Duodenal mucosa (tissue), 2 donors: ENCODE measurements around the gene MYL7.

Experiments used
- H3K27ac ChIP-seq: one replicate; pipeline ENCODE4 v1.7.0; 2013; ENCODE audit warnings: low read depth, low read length
- H3K27me3 ChIP-seq, 2 donors: one replicate each; pipeline ENCODE4 v1.7.0; 2013; ENCODE audit warnings: low read length in 2 of 2, control low read depth in 1 of 2; ENCODE audit not compliant: insufficient read depth in 2 of 2, control insufficient read depth in 1 of 2
- H3K36me3 ChIP-seq, 2 donors: one replicate each; pipeline ENCODE4 v1.7.0; 2013; ENCODE audit warnings: low read length in 2 of 2, control low read depth in 1 of 2; ENCODE audit not compliant: insufficient read depth in 2 of 2, control insufficient read depth in 1 of 2
- H3K4me1 ChIP-seq, 2 donors: one replicate each; pipeline ENCODE4 v1.7.0; 2013; ENCODE audit warnings: low read length in 2 of 2, control low read depth in 1 of 2; ENCODE audit not compliant: insufficient read depth in 2 of 2, control insufficient read depth in 1 of 2
- H3K4me3 ChIP-seq, 2 donors: one replicate each; pipeline ENCODE4 v1.7.0; 2013; ENCODE audit warnings: low read length in 2 of 2, low read depth in 1 of 2
- H3K9ac ChIP-seq, 2 donors: one replicate each; pipeline ENCODE4 v1.7.0; 2013; ENCODE audit warnings: low read length in 2 of 2, low read depth in 1 of 2
- H3K9me3 ChIP-seq, 2 donors: one replicate each; pipeline ENCODE4 v1.7.0; 2013; ENCODE audit warnings: low read length in 2 of 2, control low read depth in 1 of 2; ENCODE audit not compliant: control insufficient read depth in 1 of 2

Gene MYL7

GRCh38 chr7:44144968-44145478 lies 3.9 kb upstream of the MYL7 start:
- peaks cover 0 to 13% of the 10 kb centered on the region in 2 donors for H3K4me1 ChIP-seq
- H3K4me3 ChIP-seq: no peak overlapping the region
- H3K27me3 ChIP-seq: no peaks in the 10 kb centered on the region
- H3K9ac ChIP-seq: no peak overlapping the region
- no peak overlapping the region for H3K27ac ChIP-seq
- H3K36me3 ChIP-seq: no peaks in the 10 kb centered on the region
- H3K9me3 ChIP-seq: no peaks in the 10 kb centered on the region

DNA sequence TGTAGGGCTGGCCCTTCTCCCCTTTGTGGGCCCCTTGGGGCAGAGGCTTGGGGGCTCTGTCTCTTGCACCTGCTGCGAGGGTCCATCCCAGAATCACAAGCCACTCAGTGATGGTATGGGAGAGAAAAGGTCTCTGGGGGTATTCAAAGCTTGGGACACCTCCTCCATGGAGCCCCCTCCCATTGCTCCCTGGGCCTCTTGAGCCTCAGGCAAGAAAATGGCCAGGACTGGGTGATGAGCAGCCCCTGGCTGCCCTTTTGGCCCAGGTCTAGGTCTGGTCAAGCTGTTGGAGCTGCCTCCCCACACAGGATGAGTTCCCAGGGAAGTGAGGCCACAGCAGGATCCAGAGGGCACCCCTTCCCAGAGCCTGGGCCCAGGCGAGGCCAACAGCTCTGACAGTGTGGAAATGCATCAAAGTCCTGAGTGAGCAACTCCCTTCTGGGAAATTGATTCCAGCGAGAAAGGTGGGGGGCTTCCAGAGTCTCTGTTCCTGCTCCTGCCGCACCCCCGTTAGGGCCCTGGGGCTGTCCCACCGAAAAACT lies 3.4 kb upstream of the MYL7 start:
- H3K9me3 ChIP-seq: no peaks in the 10 kb centered on the region
- no peaks in the 10 kb centered on the region for H3K27me3 ChIP-seq
- no peaks in the 10 kb centered on the region for H3K36me3 ChIP-seq
- H3K4me3 ChIP-seq: no peak overlapping the region
- H3K4me1 ChIP-seq: peaks cover 0 to 13% of the 10 kb centered on the region in 2 donors
- H3K27ac ChIP-seq: no peak overlapping the region
- H3K9ac ChIP-seq: no peak overlapping the region

DNA sequence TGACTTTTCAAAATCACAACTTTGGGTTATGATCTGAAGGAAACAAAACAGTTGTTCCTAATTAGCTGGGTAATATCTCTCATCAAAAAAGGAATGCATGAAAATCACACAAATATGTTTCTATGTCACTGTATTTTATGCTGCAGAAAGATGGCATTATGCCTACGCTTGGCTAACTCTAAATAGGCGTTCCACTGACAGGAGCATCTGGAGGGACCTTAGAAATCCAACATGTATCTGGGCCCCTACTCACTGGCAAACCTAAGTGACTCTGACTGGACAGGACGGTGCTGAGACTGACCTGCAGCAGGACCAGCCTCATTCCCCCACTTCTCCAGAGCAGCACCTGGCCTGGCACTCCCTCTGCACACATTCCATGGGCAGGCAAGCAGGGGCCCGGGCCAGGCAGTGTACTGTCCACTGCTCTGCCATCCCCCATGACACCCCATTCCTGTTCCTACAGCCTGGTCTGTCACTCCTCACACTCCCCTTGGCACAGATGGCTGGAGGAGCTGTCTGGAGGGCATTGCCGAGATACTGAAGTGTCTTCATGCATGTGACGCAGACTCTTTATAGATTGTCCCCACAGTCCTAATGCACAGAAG lies 2.6 kb upstream of the MYL7 start:
- no peak overlapping the region for H3K9ac ChIP-seq
- peaks cover 0 to 13% of the 10 kb centered on the region in 2 donors for H3K4me1 ChIP-seq
- no peaks in the 10 kb centered on the region for H3K9me3 ChIP-seq
- no peaks in the 10 kb centered on the region for H3K36me3 ChIP-seq
- H3K27ac ChIP-seq: no peak overlapping the region
- no peaks in the 10 kb centered on the region for H3K27me3 ChIP-seq
- no peak overlapping the region for H3K4me3 ChIP-seq

GRCh38 chr7:44142028-44142427 lies 896 bp upstream of the MYL7 start:
- H3K27me3 ChIP-seq: no peaks in the 10 kb centered on the region
- H3K4me1 ChIP-seq: peaks cover 0 to 13% of the 10 kb centered on the region in 2 donors
- no peaks in the 10 kb centered on the region for H3K36me3 ChIP-seq
- H3K9ac ChIP-seq: no peak overlapping the region
- H3K4me3 ChIP-seq: no peak overlapping the region
- H3K9me3 ChIP-seq: no peaks in the 10 kb centered on the region
- no peak overlapping the region for H3K27ac ChIP-seq

GRCh38 chr7:44140341-44140740 lies 791 bp downstream of the MYL7 start:
- Histone ChIP-seq H3K27me3 (no peaks in the 10 kb centered on the region), H3K27ac (no peak overlapping the region), H3K4me1 (no peaks in the 10 kb centered on the region), H3K36me3 (no peaks in the 10 kb centered on the region), H3K4me3 (no peak overlapping the region), H3K9ac (no peak overlapping the region), H3K9me3 (no peaks in the 10 kb centered on the region)

DNA sequence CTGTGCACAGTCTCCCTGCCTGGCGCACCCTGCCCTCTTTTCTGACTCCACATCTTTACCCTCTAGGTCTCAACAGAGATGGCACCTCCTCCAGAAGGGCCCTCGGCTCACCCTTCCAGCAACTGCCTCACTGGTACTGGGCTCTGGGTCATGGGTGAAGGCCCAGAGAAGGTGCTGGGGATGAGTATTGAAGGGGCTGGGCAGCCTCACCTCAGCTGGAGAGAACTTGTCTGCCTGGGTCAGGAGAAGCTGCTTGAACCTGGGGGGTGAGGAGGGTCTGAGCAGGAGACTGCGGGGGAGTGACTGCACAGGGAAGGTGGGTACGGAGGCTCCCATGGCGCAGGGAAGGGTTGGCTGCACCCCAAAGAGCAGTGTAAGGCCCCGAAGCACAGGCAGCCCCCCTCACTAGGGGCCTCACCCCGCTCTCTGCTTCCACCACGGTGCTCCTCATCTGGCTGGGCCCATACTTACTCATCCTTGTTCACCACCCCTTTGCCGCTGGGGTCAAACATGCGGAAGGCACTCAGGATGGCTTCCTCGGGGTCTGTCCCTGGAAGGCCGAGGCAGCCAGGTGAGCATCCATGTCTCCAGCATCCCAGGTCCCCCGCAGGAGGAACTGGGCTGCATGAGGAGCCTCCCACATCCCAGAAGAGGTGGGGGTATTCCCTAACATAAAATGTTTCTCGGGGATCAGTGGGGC lies 1.7 kb downstream of the MYL7 start:
- H3K9ac ChIP-seq: no peak overlapping the region
- H3K36me3 ChIP-seq: no peaks in the 10 kb centered on the region
- H3K9me3 ChIP-seq: no peaks in the 10 kb centered on the region
- H3K4me3 ChIP-seq: no peak overlapping the region
- no peaks in the 10 kb centered on the region for H3K4me1 ChIP-seq
- no peak overlapping the region for H3K27ac ChIP-seq
- no peaks in the 10 kb centered on the region for H3K27me3 ChIP-seq

DNA sequence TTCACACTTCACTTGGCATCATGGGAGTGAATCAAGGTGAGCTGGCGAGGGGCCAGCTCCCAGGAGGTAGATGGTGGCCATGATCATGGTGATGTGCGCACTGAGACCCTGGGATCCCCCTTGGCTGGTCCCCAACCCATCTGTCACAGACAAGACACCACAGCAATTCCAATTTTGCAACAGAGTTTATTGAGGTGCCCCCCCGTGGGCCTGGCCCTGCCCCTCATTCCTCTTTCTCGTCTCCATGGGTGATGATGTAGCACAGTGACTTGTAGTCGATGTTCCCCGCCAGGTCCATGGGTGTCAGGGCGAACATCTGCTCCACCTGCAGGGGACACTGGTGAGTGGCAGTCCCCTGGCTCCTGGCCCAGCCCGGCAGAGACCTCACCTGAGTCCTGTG lies 2.4 kb downstream of the MYL7 start:
- H3K36me3 ChIP-seq: no peaks in the 10 kb centered on the region
- H3K9ac ChIP-seq: no peak overlapping the region
- H3K9me3 ChIP-seq: no peaks in the 10 kb centered on the region
- H3K4me1 ChIP-seq: no peaks in the 10 kb centered on the region
- no peak overlapping the region for H3K27ac ChIP-seq
- H3K4me3 ChIP-seq: no peak overlapping the region
- no peaks in the 10 kb centered on the region for H3K27me3 ChIP-seq

GRCh38 chr7:44136731-44137130 lies 4.4 kb downstream of the MYL7 start:
- no peaks in the 10 kb centered on the region for H3K4me1 ChIP-seq
- no peak overlapping the region for H3K9ac ChIP-seq
- no peaks in the 10 kb centered on the region for H3K9me3 ChIP-seq
- no peaks in the 10 kb centered on the region for H3K27me3 ChIP-seq
- H3K27ac ChIP-seq: no peak overlapping the region
- H3K4me3 ChIP-seq: no peak overlapping the region
- no peaks in the 10 kb centered on the region for H3K36me3 ChIP-seq

GRCh38 chr7:44134943-44135628 lies 6.0 kb downstream of the MYL7 start:
- Histone ChIP-seq H3K27ac (no peak overlapping the region), H3K27me3 (no peaks in the 10 kb centered on the region), H3K36me3 (no peaks in the 10 kb centered on the region), H3K4me3 (no peak overlapping the region), H3K9ac (no peak overlapping the region), H3K4me1 (peaks cover 0 to 4% of the 10 kb centered on the region in 2 donors), H3K9me3 (no peaks in the 10 kb centered on the region)

GRCh38 chr7:44133295-44133694 lies 7.8 kb downstream of the MYL7 start:
- no peaks in the 10 kb centered on the region for H3K9me3 ChIP-seq
- no peak overlapping the region for H3K4me3 ChIP-seq
- no peak overlapping the region for H3K9ac ChIP-seq
- peaks cover 0 to 4% of the 10 kb centered on the region in 2 donors for H3K4me1 ChIP-seq
- no peak overlapping the region for H3K27ac ChIP-seq
- H3K27me3 ChIP-seq: no peaks in the 10 kb centered on the region
- no peaks in the 10 kb centered on the region for H3K36me3 ChIP-seq
